Cardiac muscle cell (in vitro differentiated cells and primary cell): Measurements from ENCODE around the gene DOK5. TPM values are rescaled to one million over a fixed set of nuclear protein-coding genes. Genes with fewer than 3 reads are reported as not detected.

Experiments
- DNase-seq, 2 donors: peaks; one replicate each; pipeline versions ENCODE4 v3.0.0 to v3.0.0-alpha.2; 2010 to 2017; ENCODE audit warnings: low read depth in 1 of 2, low spot score in 1 of 2
- H3K27ac ChIP-seq: fragments of 200-600 bp; sonication (generic); 2 replicates; pipeline ENCODE4 v1.5.1; 2016
- H3K27me3 ChIP-seq: fragments of 200-600 bp; sonication (generic); 2 replicates; pipeline ENCODE4 v1.6.0; 2016; ENCODE audit warnings: control low read depth
- H3K36me3 ChIP-seq: fragments of 200-600 bp; sonication (generic); 2 replicates; pipeline ENCODE4 v1.5.1; 2016; ENCODE audit warnings: control low read depth
- H3K4me1 ChIP-seq: fragments of 200-600 bp; sonication (generic); 2 replicates; pipeline ENCODE4 v1.8.1; 2017; ENCODE audit warnings: low read depth, mild to moderate bottlenecking, mixed run types
- H3K4me3 ChIP-seq: fragments of 200-600 bp; sonication (generic); 2 replicates; pipeline ENCODE4 v1.5.1; 2016; ENCODE audit warnings: mild to moderate bottlenecking
- H3K9me3 ChIP-seq: fragments of 200-600 bp; sonication (generic); 2 replicates; pipeline ENCODE4 v1.5.1; 2017; ENCODE audit warnings: low read depth, mild to moderate bottlenecking, control low read depth
- CTCF ChIP-seq: IDR thresholded peaks from 2 replicates; pipeline ENCODE4 v1.5.1; 2012; ENCODE audit warnings: low read depth, mild to moderate bottlenecking, low read length
- polyA plus RNA-seq: library from polyadenylated mRNA; unstranded; fragments of >200 nt; fragmentation: Nextera tagmentation; extraction: Ambion mirVana; gene quantifications from 2 replicates; pipeline ENCODE4 v1.2.1, GENCODE V29; 2016
- total RNA-seq: library from RNA; depleted of rRNA; stranded (reverse); fragments of >200 nt; gene quantifications from 2 replicates; pipeline ENCODE4 v1.2.3, GENCODE V29; 2016

DOK5 gene
- total and polyA plus RNA-seq, 2 experiments from 2014 or later = 1.4 to 1.6 TPM

GRCh38 chr20:54539521-54540046 is 64.2 kb downstream of the DOK5 start:
- TF ChIP-seq CTCF = no peak
- H3K27me3 ChIP-seq = no peaks in the 10 kb centered on the region
- H3K4me1 ChIP-seq = no peaks in the 10 kb centered on the region
- DNase-seq = peak in 1 of 2 donors; percentile 74
- H3K36me3 ChIP-seq = no peaks in the 10 kb centered on the region
- H3K4me3 ChIP-seq = no peak overlapping the region
- no peaks in the 10 kb centered on the region for H3K9me3 ChIP-seq
- no peak overlapping the region for H3K27ac ChIP-seq

- Histone ChIP-seq H3K4me3 (no peak overlapping the region), H3K36me3 (no peaks in the 10 kb centered on the region), H3K9me3 (no peaks in the 10 kb centered on the region), H3K4me1 (no peaks in the 10 kb centered on the region), H3K27me3 (no peaks in the 10 kb centered on the region), H3K27ac (no peak overlapping the region)
- TF ChIP-seq CTCF = no peak
- no peak for DNase-seq
Observed at GRCh38 chr20:54543369-54543768, 68.0 kb downstream of the DOK5 start.

GRCh38 chr20:54545676-54546358 is 70.4 kb downstream of the DOK5 start:
- Histone ChIP-seq H3K9me3 (no peaks in the 10 kb centered on the region), H3K27ac (no peak overlapping the region), H3K4me1 (no peaks in the 10 kb centered on the region), H3K4me3 (no peak overlapping the region), H3K27me3 (no peaks in the 10 kb centered on the region), H3K36me3 (no peaks in the 10 kb centered on the region)
- DNase-seq = peak in 1 of 2 donors; percentile 9
- no peak for TF ChIP-seq CTCF

- H3K4me1 ChIP-seq = no peaks in the 10 kb centered on the region
- H3K36me3 ChIP-seq = no peaks in the 10 kb centered on the region
- H3K4me3 ChIP-seq = no peak overlapping the region
- no peaks in the 10 kb centered on the region for H3K27me3 ChIP-seq
- TF ChIP-seq CTCF = no peak
- no peak overlapping the region for H3K27ac ChIP-seq
- no peaks in the 10 kb centered on the region for H3K9me3 ChIP-seq
- DNase-seq = no peak
Observed at GRCh38 chr20:54548849-54549248, 73.5 kb downstream of the DOK5 start.

- DNase-seq = peak in 1 of 2 donors; percentile 44
- no peak overlapping the region for H3K4me3 ChIP-seq
- no peaks in the 10 kb centered on the region for H3K9me3 ChIP-seq
- H3K4me1 ChIP-seq = no peaks in the 10 kb centered on the region
- no peak for TF ChIP-seq CTCF
- no peaks in the 10 kb centered on the region for H3K36me3 ChIP-seq
- H3K27me3 ChIP-seq = no peaks in the 10 kb centered on the region
- no peak overlapping the region for H3K27ac ChIP-seq
Observed at GRCh38 chr20:54549658-54550326, 74.4 kb downstream of the DOK5 start.
